ENCODE data around the gene HAP1.

DNA sequence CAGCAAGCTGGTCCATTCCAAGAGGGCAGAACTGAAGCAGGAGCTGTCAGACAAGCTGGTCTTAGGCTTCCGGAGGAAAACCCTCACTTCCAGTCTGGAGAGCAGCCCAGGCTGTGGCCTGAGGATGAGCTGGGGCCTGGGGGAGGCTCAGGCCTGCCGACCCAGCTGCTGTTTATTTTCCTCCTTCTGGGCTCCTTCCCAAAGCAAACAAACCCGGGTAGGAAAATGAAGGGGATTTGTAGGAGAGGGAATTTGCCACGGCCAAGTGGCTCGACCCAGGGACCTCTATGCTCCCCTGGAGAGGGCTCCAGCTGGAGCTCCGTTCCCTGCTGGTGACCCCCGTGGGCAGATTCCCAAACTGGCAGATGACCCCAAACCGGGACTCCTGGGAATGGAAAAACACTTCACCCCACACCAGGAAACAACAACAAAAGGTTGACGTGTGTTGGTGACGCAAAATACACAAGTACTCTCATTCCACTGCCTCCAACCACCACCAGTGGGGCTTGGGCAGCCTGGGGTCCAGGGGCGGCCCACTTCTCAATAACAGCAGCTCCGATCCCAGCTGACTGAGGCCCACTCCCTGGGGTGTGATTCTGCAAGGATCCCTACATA, 43.2 kb upstream of the HAP1 start:
- TF ChIP-seq, protein P1, sequence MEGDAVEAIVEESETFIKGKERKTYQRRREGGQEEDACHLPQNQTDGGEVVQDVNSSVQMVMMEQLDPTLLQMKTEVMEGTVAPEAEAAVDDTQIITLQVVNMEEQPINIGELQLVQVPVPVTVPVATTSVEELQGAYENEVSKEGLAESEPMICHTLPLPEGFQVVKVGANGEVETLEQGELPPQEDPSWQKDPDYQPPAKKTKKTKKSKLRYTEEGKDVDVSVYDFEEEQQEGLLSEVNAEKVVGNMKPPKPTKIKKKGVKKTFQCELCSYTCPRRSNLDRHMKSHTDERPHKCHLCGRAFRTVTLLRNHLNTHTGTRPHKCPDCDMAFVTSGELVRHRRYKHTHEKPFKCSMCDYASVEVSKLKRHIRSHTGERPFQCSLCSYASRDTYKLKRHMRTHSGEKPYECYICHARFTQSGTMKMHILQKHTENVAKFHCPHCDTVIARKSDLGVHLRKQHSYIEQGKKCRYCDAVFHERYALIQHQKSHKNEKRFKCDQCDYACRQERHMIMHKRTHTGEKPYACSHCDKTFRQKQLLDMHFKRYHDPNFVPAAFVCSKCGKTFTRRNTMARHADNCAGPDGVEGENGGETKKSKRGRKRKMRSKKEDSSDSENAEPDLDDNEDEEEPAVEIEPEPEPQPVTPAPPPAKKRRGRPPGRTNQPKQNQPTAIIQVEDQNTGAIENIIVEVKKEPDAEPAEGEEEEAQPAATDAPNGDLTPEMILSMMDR (IDR thresholded peaks at IDR 0.05; ENCODE audit: low read depth, low read length): no peak
- no peak for TF ChIP-seq POLR2A (IDR thresholded peaks at IDR 0.05; ENCODE audit: extremely low read depth, insufficient read length)

Measured in NB4 (cell line).